GM18507 (cell line): ENCODE data around the gene IP6K1.
A peak's percentile ranks its signal among the peaks of the same experiment; 100 is the strongest.
"Not testable (repeated sequence)": the region's sequence is repeated elsewhere in the genome, so short reads cannot be mapped to it uniquely, and the experiment has no call there.

Experiments
- DNase-seq: peaks from one replicate; pipeline ENCODE4 v3.0.0; 2011; ENCODE audit warnings: low read depth; ENCODE audit not compliant: insufficient read length; ENCODE audit errors: extremely low spot score
- FAIRE-seq: peaks from 2 replicates; lab custom pipeline; 2011; peaks lifted over from hg19 to GRCh38; lab: Jason Lieb, UNC

Gene IP6K1

DNA sequence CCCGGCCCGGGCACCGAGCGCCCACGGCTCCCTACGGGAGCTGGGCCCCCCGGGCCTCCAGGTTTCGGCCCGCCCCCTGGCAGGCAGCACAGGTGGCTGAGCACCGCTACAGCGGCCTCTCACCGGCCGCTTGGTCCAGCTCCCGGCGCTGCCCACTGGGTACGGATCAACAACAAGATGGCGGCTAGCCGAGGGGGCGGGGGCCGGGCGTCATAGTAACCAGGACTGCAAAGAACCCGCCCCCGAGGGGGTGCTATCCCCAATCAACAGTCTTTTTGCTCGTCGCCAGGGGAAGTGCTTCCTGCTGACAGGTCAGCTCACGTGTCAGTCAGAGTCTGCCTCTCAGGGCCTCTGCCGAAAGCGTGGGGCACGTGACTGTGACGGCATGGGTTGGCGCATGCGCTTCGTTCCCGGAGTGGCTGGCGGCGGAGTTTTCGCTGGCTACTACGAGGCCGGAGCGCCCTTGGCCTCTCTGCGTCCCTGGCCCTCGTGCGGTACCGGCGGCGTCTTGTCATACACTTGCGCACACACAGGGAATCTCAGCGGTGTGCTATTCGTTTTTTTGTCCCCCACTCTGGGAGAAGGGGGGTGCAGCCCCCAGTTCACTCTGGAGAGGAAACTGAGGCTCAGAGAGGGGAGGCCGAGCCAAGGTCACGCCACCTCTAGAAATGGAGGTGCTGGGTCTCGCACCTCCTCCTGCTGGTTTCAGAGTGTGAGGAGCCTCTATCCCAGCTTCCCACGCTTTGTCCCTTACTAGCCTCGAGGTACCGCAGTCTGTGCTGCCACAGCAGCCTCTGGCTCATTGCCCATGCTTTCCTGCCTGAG lies at the start of gene IP6K1:
TSS of gene IP6K1 (minus strand) at position 186 of the 825 bp plus-strand sequence. CDS start 38,502 bp downstream, outside the sequence.
- DNase-seq = peak; percentile 100
- FAIRE-seq = peak; percentile 100

DNA sequence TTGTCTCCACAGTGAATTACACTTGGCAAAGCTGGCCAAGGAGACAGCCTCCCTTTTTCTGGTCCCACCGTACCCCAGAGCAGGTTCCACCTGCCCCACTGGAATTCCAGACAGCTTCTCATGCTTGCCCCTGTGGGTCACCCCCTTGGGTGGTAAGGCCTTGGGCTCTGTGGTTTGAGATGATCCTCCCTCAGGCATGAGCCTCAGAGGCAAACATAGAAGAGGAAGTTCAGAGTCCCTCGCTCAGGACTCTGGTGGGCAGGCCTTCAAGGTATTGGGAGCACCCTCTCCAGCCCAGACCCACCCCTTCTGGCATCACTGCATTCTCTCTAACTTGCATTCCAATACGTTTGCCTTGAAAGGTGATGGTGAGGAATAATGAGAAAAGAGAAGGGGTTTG lies 45.0 kb upstream of the IP6K1 start:
- DNase-seq (no peak), FAIRE-seq (no peak)

DNA sequence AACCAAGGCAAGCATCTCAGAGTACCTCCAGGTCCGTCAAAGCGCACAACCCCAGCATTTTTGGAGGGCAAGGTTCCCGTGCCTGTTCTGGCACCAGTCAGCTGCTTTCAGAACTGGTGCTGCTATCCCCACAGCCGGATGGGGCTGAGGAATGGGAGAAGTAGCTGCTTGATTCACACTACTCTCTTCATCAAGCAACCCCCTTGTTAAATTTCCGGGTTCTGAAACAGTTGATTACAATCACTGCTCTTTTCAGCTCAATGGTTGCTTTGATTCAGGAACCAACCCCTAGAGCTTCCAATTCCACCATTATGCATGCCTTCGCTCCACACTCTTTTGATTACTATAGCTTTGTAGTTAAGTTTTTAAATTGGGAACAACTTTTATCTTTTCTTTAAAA lies 39.7 kb upstream of the IP6K1 start:
- FAIRE-seq (no peak), DNase-seq (no peak)

GRCh38 chr3:49823131-49823530 lies 36.8 kb upstream of the IP6K1 start:
- not testable (repeated sequence) for FAIRE-seq, DNase-seq

- peak; percentile 84 for FAIRE-seq
- peak; percentile 60 for DNase-seq
Measured at GRCh38 chr3:49813497-49814174, 27.3 kb upstream of the IP6K1 start, which contains the start of gene UBA7. Gene UBA7, minus strand, starts transcription at chr3:49813953. Its CDS starts 166 bp downstream, at chr3:49813787.

DNA sequence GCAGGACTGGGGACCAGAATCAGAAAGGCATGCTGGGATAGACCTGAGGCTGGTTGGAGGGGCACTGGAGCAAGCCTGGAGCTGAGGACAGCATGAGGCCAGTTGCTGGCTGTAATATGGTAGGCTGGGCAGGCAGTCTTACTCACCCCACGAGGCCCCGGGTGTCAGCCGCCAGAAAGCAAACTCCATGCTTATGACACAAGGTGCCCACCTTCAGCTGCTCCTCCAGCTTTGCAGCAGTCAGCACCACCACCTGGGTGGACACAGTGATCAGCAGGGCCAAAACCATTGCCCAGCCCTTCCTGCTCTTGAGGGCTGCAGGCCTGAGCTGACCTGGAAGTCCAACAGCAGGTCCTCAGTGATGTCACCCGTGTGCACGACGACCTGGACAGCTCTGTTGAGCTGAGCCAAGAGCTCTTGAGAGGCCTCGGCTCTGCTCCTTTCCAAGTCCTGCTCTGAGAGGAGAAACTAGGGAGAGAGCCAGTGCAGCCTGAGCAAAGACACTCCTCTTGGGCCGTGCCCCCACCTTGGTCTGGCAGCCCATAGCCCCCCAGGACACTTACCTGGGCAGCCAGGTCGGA lies 26.7 kb upstream of the IP6K1 start:
- no peak for FAIRE-seq

DNA sequence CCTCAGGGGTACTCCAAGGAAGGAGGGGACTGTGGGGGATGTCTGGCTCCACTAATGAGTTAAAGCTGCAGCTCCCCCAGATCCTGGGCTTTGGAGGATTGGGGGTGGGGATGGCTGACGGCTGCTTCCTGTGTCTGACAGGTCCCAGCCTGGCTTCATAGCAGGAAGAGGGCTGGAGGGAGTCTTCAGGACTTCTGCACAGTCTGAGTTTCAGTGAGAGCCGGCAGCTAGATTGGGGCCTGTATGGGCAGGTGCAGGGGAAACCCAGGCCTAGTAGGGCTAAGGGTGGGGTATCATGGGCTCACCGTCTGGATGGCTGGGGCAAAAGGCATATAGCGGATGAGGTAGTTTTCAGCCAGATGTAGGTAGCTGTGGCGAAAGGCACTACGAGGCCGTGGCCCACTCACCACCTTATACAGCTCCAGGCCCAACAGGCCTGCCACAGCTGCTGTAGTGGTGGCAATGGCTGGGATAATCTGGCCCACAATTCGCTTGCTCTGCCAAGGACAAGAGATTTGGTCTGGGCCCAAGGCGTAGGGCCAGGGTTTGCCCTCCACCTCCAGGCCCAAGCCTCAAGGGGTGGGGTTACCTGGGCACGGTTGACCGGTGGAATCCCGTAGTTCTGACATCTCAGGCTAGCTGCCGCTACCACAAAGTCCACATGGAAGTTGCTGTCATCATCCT lies 21.2 kb upstream of the IP6K1 start:
- DNase-seq = no peak

More for the DNA sequence above, 26.7 kb upstream of the IP6K1 start:
- DNase-seq = no peak

DNA sequence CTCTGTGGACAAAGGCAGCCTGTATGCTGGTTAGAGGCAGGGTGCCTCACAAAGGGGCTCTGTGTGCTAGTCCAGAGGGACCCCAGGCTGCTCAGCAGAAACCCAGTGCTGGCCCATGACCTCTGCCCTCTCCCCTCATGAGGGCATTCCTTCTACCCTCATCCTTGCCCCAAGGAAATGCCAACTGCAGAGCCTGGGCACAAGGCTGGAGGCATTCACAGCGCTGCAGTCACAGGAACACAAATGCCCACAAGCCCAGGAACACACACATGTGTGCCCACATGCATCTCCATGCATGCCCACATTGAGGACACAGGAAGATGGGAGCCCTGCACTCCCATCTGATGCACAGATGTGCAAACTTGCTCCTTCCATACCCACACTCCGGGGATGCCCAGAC lies 20.5 kb upstream of the IP6K1 start:
- FAIRE-seq (no peak), DNase-seq (no peak)

More for the DNA sequence above, 21.2 kb upstream of the IP6K1 start:
- FAIRE-seq = peak; percentile 83

DNA sequence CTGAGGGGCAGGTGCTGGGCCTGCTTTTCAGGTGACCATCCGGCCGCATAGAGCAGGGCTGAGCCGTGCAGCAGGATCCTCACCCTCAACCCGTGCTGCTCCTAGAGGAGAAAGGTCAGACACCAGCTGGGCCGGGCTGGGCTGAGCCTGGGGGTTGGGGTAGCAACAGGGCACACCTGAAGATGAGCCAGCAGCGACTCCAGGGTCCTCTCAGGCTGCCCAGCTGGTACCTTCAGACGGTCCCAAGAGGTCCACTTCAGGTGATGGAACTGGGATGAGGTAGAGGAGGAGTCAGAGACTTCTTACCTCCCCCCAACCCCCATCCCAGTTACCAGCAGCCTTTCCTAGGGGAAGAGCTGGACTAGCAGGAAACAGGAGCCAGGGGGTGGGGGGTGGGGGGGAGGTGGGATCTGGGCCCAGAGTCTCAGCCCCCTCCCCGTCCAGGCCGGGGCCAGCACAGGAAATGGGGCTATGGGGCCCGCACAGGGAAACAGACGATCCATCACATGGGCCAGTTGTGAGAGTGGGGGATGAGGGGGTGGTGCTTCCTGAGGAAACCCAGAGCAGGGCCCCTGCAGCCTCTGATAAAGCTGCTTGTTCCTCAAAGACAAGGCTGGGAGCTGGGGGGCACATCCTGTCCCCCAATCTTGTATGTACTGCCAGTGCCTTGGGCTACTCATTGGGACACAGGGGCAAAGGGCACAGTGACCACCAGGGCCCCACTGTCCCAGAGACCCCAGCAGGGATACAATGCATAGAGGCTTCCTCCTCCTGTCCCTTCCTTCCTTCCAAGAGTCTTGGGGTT lies 19.8 kb upstream of the IP6K1 start:
- FAIRE-seq = peak; percentile 75
- no peak for DNase-seq

- no peak for DNase-seq
Measured at GRCh38 chr3:49805367-49805782, 19.0 kb upstream of the IP6K1 start.

DNA sequence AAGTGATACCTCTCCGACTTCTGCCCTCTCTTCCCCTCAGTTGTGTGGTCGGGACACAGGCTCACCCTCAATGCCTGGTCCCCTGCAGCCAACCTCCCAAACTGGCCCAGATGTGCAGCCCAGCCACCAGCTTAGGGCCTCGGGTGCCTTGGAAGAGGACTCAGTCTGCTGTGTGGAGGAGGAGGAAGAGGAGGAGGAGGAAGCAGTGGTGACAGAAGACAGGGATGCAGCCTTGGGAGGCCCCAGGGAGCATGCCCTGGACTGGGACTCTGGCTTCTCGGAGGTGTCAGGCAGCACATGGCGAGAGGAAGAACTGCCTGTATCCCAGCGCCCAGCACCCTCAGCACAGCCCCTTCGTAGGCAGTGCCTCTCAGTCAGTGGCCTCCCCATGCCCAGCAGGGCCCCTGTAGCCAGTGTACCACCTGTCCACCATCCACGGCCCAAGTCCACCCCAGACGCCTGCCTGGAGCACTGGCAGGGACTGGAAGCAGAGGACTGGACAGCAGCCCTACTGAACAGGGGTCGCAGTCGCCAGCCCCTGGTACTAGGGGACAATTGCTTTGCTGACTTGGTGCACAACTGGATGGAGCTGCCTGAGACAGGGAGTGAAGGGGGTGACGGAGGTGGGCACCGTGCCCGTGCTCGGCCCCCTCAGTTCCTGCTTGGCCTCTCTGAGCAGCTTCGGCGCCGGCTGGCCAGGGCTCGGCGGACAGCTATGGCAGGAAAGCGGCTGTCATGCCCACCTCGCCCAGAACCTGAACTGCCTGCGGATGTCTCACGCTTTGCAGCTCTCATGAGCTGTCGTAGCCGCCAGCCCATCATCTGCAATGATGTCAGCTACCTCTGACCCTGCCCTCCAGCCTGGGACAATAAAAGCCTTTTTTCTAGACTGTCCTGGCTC lies 18.0 kb upstream of the IP6K1 start:
- no peak for DNase-seq
- peak; percentile 33 for FAIRE-seq

More at GRCh38 chr3:49805367-49805782, 19.0 kb upstream of the IP6K1 start:
- peak; percentile 77 for FAIRE-seq

- no peak for DNase-seq
- FAIRE-seq = no peak
Measured at GRCh38 chr3:49803465-49804140, 17.3 kb upstream of the IP6K1 start.

- peak; percentile 94 for FAIRE-seq
- peak; percentile 81 for DNase-seq
Measured at GRCh38 chr3:49802719-49803464, 16.6 kb upstream of the IP6K1 start, which contains the start of gene INKA1. Gene INKA1, plus strand, starts transcription at chr3:49803261. Its CDS starts 132 bp downstream, at chr3:49803393.

- FAIRE-seq (no peak), DNase-seq (no peak)
Measured at GRCh38 chr3:49801160-49801559, 14.8 kb upstream of the IP6K1 start.

GRCh38 chr3:49799761-49800160 lies 13.4 kb upstream of the IP6K1 start, which contains the start of gene CDHR4:
Gene CDHR4, minus strand, starts transcription at chr3:49799873. Its CDS starts 61 bp downstream, at chr3:49799812.
- DNase-seq (no peak), FAIRE-seq (no peak)

DNA sequence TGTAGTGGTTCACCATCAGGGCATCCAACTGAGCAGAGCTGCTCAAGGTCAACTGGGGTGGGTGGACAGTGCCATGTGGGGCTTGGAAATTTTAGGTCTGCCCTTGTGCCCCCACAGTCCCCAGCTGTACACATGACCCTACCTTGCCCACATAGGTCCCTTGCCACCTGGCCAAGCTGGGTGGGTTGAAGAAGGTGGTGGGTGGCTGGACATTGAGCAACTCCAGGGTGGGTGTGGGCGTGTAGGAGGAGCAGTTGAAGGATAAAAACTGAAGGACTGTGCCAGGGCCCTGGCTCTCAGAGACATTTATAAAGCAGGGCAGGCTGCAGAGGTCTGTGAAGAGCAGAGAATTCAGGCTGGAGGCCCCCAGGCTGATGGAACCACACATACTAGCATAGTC lies 12.8 kb upstream of the IP6K1 start:
- DNase-seq = no peak
- no peak for FAIRE-seq
